Left ventricle myocardium inferior (tissue), 1 donor: ENCODE data around the gene OLFM4. TPM values are rescaled to one million over a fixed set of nuclear protein-coding genes. Genes with fewer than 3 reads are reported as not detected.
"Not testable (repeated sequence)": the region's sequence is repeated elsewhere in the genome, so short reads cannot be mapped to it uniquely, and the experiment has no call there.

Experiments used
- DNase-seq: peaks from one replicate; pipeline ENCODE4 v3.0.0-alpha.2; 2020
- H3K27ac ChIP-seq: fragments of 200-600 bp; replicated peaks from 2 replicates; pipeline ENCODE4 v1.8.0; 2021
- H3K27me3 ChIP-seq: fragments of 200-600 bp; 2 replicates; pipeline ENCODE4 v1.8.0; 2021; ENCODE audit warnings: low read depth
- H3K36me3 ChIP-seq: fragments of 200-600 bp; 2 replicates; pipeline ENCODE4 v1.8.0; 2021
- H3K4me1 ChIP-seq: fragments of 200-600 bp; 2 replicates; pipeline ENCODE4 v1.8.0; 2021
- H3K4me3 ChIP-seq: fragments of 200-600 bp; 2 replicates; pipeline ENCODE4 v1.8.0; 2021; ENCODE audit warnings: mild to moderate bottlenecking, moderate library complexity
- H3K9me3 ChIP-seq: fragments of 200-600 bp; replicated peaks from 2 replicates; pipeline ENCODE4 v1.8.0; 2021
- intact Hi-C: fragments of 100-400 bp; cut with micrococcal nuclease; formaldehyde crosslinking; loops from one replicate; pipeline ENCODE4 v1.11.0; 2022
- total RNA-seq: library from RNA; stranded (reverse); fragmentation: NEBNext Ultra II Directional; extraction: Animal tissue kit (Norgen Biotek cat#: 25700); gene quantifications from one replicate; pipeline ENCODE4 v1.2.1, GENCODE V29; 2021
- TF ChIP-seq, protein P1 (sequence below): fragments of 200-600 bp; IDR thresholded peaks from 2 replicates; pipeline ENCODE4 v1.8.0; 2021; ENCODE audit warnings: antibody characterized with exemption, mild to moderate bottlenecking, borderline replicate concordance
- donor health status: DM: no; HTN: yes; CAD: no; lungs with severe emphysema.

Gene OLFM4
- total RNA-seq, 1 donor from 2014 or later, result 0.55 TPM

DNA sequence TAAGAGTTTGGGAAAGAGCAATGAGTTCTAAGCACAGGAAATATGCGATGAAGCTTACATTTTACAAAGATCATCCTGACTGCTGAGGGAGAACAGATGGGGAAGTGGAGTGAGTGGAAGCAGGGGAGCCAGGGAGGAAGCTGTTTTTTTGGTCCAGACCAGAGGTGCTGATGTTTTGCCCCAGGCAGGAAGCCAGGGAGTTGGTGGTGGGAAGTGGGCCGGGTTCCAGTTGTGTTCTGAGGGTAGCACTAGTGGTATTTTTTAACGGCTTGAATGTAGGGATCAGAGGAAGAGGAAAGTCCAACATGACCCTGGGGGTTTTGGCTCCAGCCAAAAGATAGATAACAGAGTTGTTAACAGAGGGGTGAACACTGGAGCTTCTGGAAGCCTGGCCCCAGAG lies 20.7 kb upstream of the OLFM4 start:
- TF ChIP-seq, protein P1, sequence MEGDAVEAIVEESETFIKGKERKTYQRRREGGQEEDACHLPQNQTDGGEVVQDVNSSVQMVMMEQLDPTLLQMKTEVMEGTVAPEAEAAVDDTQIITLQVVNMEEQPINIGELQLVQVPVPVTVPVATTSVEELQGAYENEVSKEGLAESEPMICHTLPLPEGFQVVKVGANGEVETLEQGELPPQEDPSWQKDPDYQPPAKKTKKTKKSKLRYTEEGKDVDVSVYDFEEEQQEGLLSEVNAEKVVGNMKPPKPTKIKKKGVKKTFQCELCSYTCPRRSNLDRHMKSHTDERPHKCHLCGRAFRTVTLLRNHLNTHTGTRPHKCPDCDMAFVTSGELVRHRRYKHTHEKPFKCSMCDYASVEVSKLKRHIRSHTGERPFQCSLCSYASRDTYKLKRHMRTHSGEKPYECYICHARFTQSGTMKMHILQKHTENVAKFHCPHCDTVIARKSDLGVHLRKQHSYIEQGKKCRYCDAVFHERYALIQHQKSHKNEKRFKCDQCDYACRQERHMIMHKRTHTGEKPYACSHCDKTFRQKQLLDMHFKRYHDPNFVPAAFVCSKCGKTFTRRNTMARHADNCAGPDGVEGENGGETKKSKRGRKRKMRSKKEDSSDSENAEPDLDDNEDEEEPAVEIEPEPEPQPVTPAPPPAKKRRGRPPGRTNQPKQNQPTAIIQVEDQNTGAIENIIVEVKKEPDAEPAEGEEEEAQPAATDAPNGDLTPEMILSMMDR, result no peak
- H3K27ac ChIP-seq, result no peak overlapping the region
- peak; percentile 19 for DNase-seq
- H3K27me3 ChIP-seq, result peaks cover 29% of the 10 kb centered on the region
- no peaks in the 10 kb centered on the region for H3K36me3 ChIP-seq
- intact Hi-C loops, result no loop called here
- no peak overlapping the region for H3K4me3 ChIP-seq
- no peaks in the 10 kb centered on the region for H3K4me1 ChIP-seq
- H3K9me3 ChIP-seq, result no peaks in the 10 kb centered on the region

DNA sequence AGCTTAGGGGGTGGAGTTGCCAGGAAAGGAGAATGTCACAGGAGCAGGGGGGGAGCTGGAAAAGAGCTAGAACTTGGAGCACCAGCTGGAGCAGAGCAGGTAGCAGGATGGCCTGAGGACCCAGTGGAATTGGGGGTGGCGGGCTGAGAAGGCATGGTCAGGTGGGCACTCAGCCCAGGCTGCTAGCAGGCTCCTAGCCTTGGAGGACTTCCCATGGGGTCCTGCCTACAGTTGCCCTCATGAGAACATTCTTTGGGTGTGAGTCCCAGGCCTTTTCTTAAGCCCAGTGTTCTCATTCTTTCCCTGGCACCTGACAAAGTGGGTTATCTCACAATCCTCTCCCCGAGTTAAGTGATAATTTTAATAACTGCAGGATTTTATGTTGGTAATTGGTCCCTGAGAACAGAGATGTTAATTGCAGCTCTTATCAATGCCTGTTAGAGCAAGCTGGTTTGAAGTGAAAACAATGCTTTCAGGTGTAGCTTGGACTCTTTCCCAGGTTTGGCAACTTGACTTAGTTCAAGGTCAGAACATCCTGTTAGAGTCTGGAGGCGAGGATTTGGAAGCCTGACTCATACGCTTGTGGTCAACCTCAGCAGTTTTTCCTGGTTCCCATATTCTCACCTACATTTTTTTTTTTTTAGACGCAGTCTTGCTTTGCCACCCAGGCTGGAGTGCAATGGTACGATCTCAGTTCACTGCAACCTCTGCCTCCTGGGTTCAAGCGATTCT lies 18.1 kb upstream of the OLFM4 start:
- intact Hi-C loops, result no loop called here
- no peaks in the 10 kb centered on the region for H3K36me3 ChIP-seq

DNA sequence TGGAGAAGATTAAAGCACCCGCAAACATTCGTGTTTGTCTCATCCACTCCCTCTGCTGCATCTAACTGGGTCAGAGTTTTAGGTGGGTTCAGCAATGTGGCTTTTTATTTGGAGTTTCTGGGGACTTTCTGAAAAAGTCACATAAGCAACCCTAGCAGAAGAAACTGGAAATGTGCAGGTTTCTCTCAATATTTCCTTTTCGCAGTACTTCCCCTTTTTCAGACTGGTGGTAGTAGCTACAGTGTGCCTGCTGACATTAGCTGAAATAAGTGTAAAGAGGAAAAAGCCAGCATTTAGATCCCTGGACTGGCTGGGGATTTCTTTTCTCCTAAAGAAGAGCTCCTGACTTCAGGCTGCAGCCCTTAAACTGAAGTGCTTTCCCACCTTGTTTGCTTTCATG lies 15.9 kb upstream of the OLFM4 start:
- no peak for DNase-seq
- Histone ChIP-seq H3K36me3 (no peaks in the 10 kb centered on the region), H3K4me3 (no peak overlapping the region), H3K4me1 (no peaks in the 10 kb centered on the region), H3K27ac (no peak overlapping the region), H3K9me3 (no peaks in the 10 kb centered on the region), H3K27me3 (no peaks in the 10 kb centered on the region)
- TF ChIP-seq, protein P1, result no peak
- intact Hi-C loops, result no loop called here

More for the DNA sequence above, 18.1 kb upstream of the OLFM4 start:
- H3K27me3 ChIP-seq, result peaks cover 13% of the 10 kb centered on the region
- no peaks in the 10 kb centered on the region for H3K9me3 ChIP-seq
- H3K4me3 ChIP-seq, result no peak overlapping the region
- DNase-seq, result no peak
- TF ChIP-seq, protein P1, result no peak
- H3K27ac ChIP-seq, result no peak overlapping the region
- no peaks in the 10 kb centered on the region for H3K4me1 ChIP-seq

DNA sequence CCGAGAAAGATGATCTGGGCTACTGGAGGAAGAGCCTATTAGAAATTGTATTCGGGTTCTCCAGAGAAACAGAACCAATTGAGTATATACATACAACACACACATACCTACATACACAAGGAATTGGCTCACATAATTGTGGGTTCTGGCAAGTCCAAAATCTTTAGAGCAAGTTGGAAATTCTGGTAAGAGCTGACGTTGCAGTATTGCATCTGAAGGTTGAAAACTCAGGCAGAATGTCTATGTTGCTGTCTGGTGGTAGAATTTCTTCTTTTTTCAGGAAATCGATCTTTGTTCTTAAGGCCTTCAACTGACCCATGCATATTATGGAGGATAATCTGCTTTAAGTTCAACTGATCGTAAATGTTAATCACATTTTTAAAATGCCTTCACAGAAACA lies 15.5 kb upstream of the OLFM4 start:
- Histone ChIP-seq H3K36me3 (no peaks in the 10 kb centered on the region), H3K4me1 (no peaks in the 10 kb centered on the region), H3K9me3 (no peaks in the 10 kb centered on the region), H3K4me3 (no peak overlapping the region), H3K27me3 (no peaks in the 10 kb centered on the region), H3K27ac (no peak overlapping the region)
- no peak for DNase-seq
- TF ChIP-seq, protein P1, result no peak
- intact Hi-C loops, result no loop called here

DNA sequence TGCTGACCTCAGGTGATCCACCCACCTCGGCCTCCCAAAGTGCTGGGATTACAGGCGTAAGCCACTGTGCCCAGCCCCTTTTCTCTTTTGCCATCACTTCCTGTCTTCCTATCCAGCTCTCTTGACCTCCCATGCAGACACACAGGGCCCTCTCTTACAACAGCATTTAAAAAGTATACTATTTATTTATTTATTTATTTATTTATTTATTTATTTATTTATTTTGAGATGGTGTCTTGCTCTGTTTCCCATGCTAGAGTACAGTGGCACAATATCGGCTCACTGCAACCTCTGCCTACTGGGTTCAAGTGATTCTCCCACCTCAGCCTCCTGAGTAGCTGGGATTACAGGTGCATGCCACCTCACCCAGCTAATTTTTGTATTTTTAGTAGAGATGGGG lies 14.6 kb upstream of the OLFM4 start:
- H3K27ac ChIP-seq, intact Hi-C loops, H3K4me1 ChIP-seq, H3K4me3 ChIP-seq, H3K9me3 ChIP-seq, H3K36me3 ChIP-seq, H3K27me3 ChIP-seq, DNase-seq: not testable (repeated sequence)
